ENCODE measurements around the gene TRIM10. TPM values are rescaled to one million over a fixed set of nuclear protein-coding genes. Genes with fewer than 3 reads are reported as not detected.
"Not testable (repeated sequence)": the region's sequence is repeated elsewhere in the genome, so short reads cannot be mapped to it uniquely, and the experiment has no call there.

Gene TRIM10
- total RNA-seq, 4 donors from 2014 or later: 0.76 to 1.6 (median 1.1) TPM

GRCh38 chr6:30147096-30147495 is 13.9 kb downstream of the TRIM10 start:
- Histone ChIP-seq H3K27ac (no peak overlapping the region), H3K4me1 (no peaks in the 10 kb centered on the region), H3K27me3 (peaks cover 32% of the 10 kb centered on the region), H3K9me3 (no peaks in the 10 kb centered on the region), H3K36me3 (no peaks in the 10 kb centered on the region), H3K4me3 (no peak overlapping the region)
- 77% methylated on average over 3 of the region's 3 CpGs for WGBS
- DNase-seq (ENCODE audit: low spot score in 2 of 2): no peak
- no peak for TF ChIP-seq EP300 (IDR thresholded peaks at IDR 0.05)
- TF ChIP-seq CTCF (IDR thresholded peaks at IDR 0.05): no peak
- no peak for TF ChIP-seq POLR2AphosphoS5 (IDR thresholded peaks at IDR 0.05)
- no peak for TF ChIP-seq POLR2A (IDR thresholded peaks at IDR 0.05)

GRCh38 chr6:30145818-30146217 is 15.2 kb downstream of the TRIM10 start:
- Histone ChIP-seq H3K9me3 (no peaks in the 10 kb centered on the region), H3K4me1 (no peaks in the 10 kb centered on the region), H3K27ac (no peak overlapping the region), H3K4me3 (no peak overlapping the region), H3K36me3 (no peaks in the 10 kb centered on the region), H3K27me3 (peaks cover 37% of the 10 kb centered on the region)
- WGBS: 67% methylated on average over 7 of the region's 7 CpGs
- DNase-seq (ENCODE audit: low spot score in 2 of 2): no peak
- no peak for TF ChIP-seq CTCF (IDR thresholded peaks at IDR 0.05)
- no peak for TF ChIP-seq POLR2AphosphoS5 (IDR thresholded peaks at IDR 0.05)
- TF ChIP-seq EP300 (IDR thresholded peaks at IDR 0.05): no peak
- TF ChIP-seq POLR2A (IDR thresholded peaks at IDR 0.05): no peak

GRCh38 chr6:30144811-30145210 is 16.2 kb downstream of the TRIM10 start:
- H3K4me1 ChIP-seq: no peaks in the 10 kb centered on the region
- no peaks in the 10 kb centered on the region for H3K36me3 ChIP-seq
- peaks cover 38% of the 10 kb centered on the region for H3K27me3 ChIP-seq
- 55% methylated on average over 6 of the region's 6 CpGs for WGBS
- TF ChIP-seq POLR2A (IDR thresholded peaks at IDR 0.05) (no peak), CTCF (IDR thresholded peaks at IDR 0.05) (no peak), EP300 (IDR thresholded peaks at IDR 0.05) (no peak), POLR2AphosphoS5 (IDR thresholded peaks at IDR 0.05) (no peak)
- H3K9me3 ChIP-seq: no peaks in the 10 kb centered on the region
- no peak overlapping the region for H3K4me3 ChIP-seq
- no peak overlapping the region for H3K27ac ChIP-seq
- DNase-seq (ENCODE audit: low spot score in 2 of 2): no peak

- Histone ChIP-seq H3K4me3 (no peak overlapping the region), H3K9me3 (no peaks in the 10 kb centered on the region), H3K36me3 (no peaks in the 10 kb centered on the region), H3K4me1 (no peaks in the 10 kb centered on the region), H3K27me3 (peaks cover 38% of the 10 kb centered on the region), H3K27ac (no peak overlapping the region)
- DNase-seq (ENCODE audit: low spot score in 2 of 2): no peak
- WGBS: 77% methylated on average over 2 of the region's 2 CpGs
- no peak for TF ChIP-seq POLR2AphosphoS5 (IDR thresholded peaks at IDR 0.05)
- no peak for TF ChIP-seq POLR2A (IDR thresholded peaks at IDR 0.05)
- TF ChIP-seq CTCF (IDR thresholded peaks at IDR 0.05): no peak
- no peak for TF ChIP-seq EP300 (IDR thresholded peaks at IDR 0.05)
Measured at GRCh38 chr6:30143780-30144179, 17.2 kb downstream of the TRIM10 start.

GRCh38 chr6:30142665-30143064 is 18.3 kb downstream of the TRIM10 start:
- Histone ChIP-seq H3K27ac (no peak overlapping the region), H3K4me3 (no peak overlapping the region), H3K27me3 (peaks cover 35% of the 10 kb centered on the region), H3K36me3 (no peaks in the 10 kb centered on the region), H3K4me1 (no peaks in the 10 kb centered on the region), H3K9me3 (no peaks in the 10 kb centered on the region)
- no peak for DNase-seq (ENCODE audit: low spot score in 2 of 2)
- 74% methylated on average over 3 of the region's 3 CpGs for WGBS
- TF ChIP-seq POLR2A (IDR thresholded peaks at IDR 0.05) (no peak), EP300 (IDR thresholded peaks at IDR 0.05) (no peak), CTCF (IDR thresholded peaks at IDR 0.05) (no peak), POLR2AphosphoS5 (IDR thresholded peaks at IDR 0.05) (no peak)

GRCh38 chr6:30140240-30140639 is 20.8 kb downstream of the TRIM10 start:
- not testable (repeated sequence) for DNase-seq (ENCODE audit: low spot score in 2 of 2); H3K27ac ChIP-seq; H3K9me3 ChIP-seq; H3K4me3 ChIP-seq; H3K4me1 ChIP-seq; H3K36me3 ChIP-seq
- 87% methylated on average over 8 of the region's 8 CpGs for WGBS
- peaks cover 26% of the 10 kb centered on the region for H3K27me3 ChIP-seq

Measured in suprapubic skin (tissue), 4 donors.